Measurements from ENCODE around the gene C6orf47. TPM values are rescaled to one million over a fixed set of nuclear protein-coding genes. Genes with fewer than 3 reads are reported as not detected.

The C6orf47 gene
- polyA plus RNA-seq, 6 donors from 2014 or later, result 16.8 to 39.9 (median 28.4) TPM

DNA sequence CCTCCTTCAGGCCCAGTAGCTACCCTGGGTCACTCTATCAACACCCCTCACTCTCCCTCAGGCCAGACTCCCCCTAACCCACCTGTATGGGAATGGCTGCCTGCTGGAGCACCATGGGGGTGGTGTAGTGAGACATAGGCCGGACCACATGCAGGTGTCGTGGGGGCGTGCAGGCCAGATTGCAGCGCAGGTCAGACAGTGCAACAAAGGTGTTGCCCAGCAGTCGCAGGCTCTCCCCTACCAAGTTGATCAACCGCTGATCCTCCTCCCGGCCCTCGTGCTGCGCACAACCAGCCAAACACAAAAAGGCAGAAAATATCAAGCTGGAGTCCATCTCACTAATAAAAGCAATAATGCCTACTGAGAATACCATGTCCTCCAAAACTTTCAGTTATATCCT is 15.3 kb downstream of the C6orf47 start:
- peaks cover 9 to 16% (median 15%) of the 10 kb centered on the region in 3 donors for H3K4me1 Mint-ChIP-seq
- ATAC-seq (ENCODE audit: low read depth in 2 of 2) (no peak), DNase-seq (no peak)
- H3K4me3 Mint-ChIP-seq, result peak overlapping the region in 1 of 8 donors; percentile 32
- no peaks in the 10 kb centered on the region for H3K9me3 Mint-ChIP-seq
- no peaks in the 10 kb centered on the region for H3K27me3 Mint-ChIP-seq
- peak overlapping the region in 4 of 6 donors; percentile 26 to 70 (median 54) for H3K27ac Mint-ChIP-seq
- peaks cover 13 to 29% of the 10 kb centered on the region in 2 donors for H3K36me3 Mint-ChIP-seq

DNA sequence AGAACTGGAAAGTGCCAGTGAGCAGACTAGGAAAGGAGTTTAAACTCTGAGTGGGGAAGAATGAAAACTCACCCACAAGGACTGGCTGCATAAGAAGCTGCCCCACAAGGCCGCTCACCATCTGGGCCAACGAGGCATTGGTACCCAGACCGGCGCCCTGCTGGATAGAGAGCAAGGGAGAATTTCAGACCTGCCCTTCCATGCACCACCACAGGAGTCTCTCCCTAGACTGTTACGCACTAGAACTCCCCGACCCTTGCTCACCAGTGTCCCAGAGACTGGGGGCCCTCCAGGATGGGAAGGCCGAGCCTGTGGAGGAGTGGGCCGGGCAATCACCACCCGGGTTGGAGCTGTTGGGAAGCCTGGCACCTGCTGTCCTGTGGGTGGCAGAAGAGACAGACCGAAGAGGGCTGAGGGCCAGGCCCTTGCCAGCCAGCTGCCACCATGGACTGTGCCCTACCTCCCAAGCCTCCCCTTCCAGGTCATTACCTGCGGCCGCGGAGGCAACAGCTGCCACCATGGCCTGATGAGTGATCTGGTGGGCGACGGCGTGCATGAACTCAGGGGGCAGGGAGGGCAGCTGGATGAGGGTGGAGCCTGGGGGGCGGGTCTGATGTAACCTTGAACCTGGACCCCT is 16.6 kb downstream of the C6orf47 start:
- peaks cover 13 to 28% of the 10 kb centered on the region in 2 donors for H3K36me3 Mint-ChIP-seq

GRCh38 chr6:31642798-31643570 is 17.6 kb downstream of the C6orf47 start:
- peaks cover 13 to 28% of the 10 kb centered on the region in 2 donors for H3K36me3 Mint-ChIP-seq
- H3K27me3 Mint-ChIP-seq, result no peaks in the 10 kb centered on the region
- H3K9me3 Mint-ChIP-seq, result no peaks in the 10 kb centered on the region
- peaks cover 4 to 11% (median 5%) of the 10 kb centered on the region in 3 donors for H3K4me1 Mint-ChIP-seq
- peak overlapping the region in 1 of 6 donors; percentile 59 for H3K27ac Mint-ChIP-seq
- ATAC-seq (ENCODE audit: low read depth in 2 of 2), result no peak
- H3K4me3 Mint-ChIP-seq, result no peak overlapping the region
- no peak for DNase-seq

More for the DNA sequence above, 16.6 kb downstream of the C6orf47 start:
- ATAC-seq (ENCODE audit: low read depth in 2 of 2), result no peak
- Mint-ChIP-seq H3K27me3 (no peaks in the 10 kb centered on the region), H3K4me3 (no peak overlapping the region), H3K9me3 (no peaks in the 10 kb centered on the region), H3K27ac (peak overlapping the region in 2 of 6 donors; percentile 38 to 44), H3K4me1 (peaks cover 4 to 11% (median 5%) of the 10 kb centered on the region in 3 donors)
- DNase-seq, result no peak

GRCh38 chr6:31641370-31641769 is 19.2 kb downstream of the C6orf47 start:
- DNase-seq, result no peak
- peaks cover 13 to 28% of the 10 kb centered on the region in 2 donors for H3K36me3 Mint-ChIP-seq
- peak overlapping the region in 2 of 6 donors; percentile 51 to 64 for H3K27ac Mint-ChIP-seq

GRCh38 chr6:31640612-31641011 is 20.0 kb downstream of the C6orf47 start:
- H3K27ac Mint-ChIP-seq, result peak overlapping the region in 1 of 6 donors; percentile 4
- H3K36me3 Mint-ChIP-seq, result peaks cover 13 to 26% of the 10 kb centered on the region in 2 donors
- no peak for ATAC-seq (ENCODE audit: low read depth in 2 of 2)

More at GRCh38 chr6:31641370-31641769, 19.2 kb downstream of the C6orf47 start:
- Mint-ChIP-seq H3K27me3 (no peaks in the 10 kb centered on the region), H3K4me1 (peaks cover 4 to 11% (median 5%) of the 10 kb centered on the region in 3 donors), H3K9me3 (no peaks in the 10 kb centered on the region), H3K4me3 (no peak overlapping the region)
- ATAC-seq (ENCODE audit: low read depth in 2 of 2), result no peak

DNA sequence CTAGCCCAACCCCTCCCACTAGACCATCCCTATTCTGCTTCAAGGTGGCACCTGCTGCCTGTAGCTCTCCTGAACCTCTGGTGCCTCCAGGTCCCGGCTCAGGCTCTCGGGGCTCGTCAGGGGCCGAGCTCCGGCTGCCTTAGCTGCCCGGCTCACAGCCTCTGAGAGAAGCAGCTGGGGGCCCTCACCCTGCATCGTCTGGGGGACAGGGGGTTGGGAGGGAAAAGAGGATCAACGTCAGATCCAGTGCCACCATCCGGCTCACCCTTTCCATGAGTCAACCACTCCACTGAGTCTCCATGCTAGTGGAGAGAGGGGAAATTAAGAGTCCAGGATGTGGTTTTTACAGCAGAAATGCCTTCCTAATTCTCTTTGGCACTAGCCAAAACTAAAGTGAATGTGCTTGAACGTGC is 21.1 kb downstream of the C6orf47 start:
- ATAC-seq (ENCODE audit: low read depth in 2 of 2) (no peak), DNase-seq (no peak)
- Mint-ChIP-seq H3K27ac (no peak overlapping the region), H3K9me3 (no peaks in the 10 kb centered on the region), H3K4me3 (no peak overlapping the region), H3K36me3 (peaks cover 11 to 17% of the 10 kb centered on the region in 2 donors), H3K27me3 (no peaks in the 10 kb centered on the region), H3K4me1 (no peaks in the 10 kb centered on the region)

More at GRCh38 chr6:31640612-31641011, 20.0 kb downstream of the C6orf47 start:
- Mint-ChIP-seq H3K4me3 (no peak overlapping the region), H3K27me3 (no peaks in the 10 kb centered on the region), H3K9me3 (no peaks in the 10 kb centered on the region), H3K4me1 (peaks cover 4 to 11% (median 5%) of the 10 kb centered on the region in 3 donors)
- no peak for DNase-seq

- peaks cover 11 to 20% of the 10 kb centered on the region in 2 donors for H3K36me3 Mint-ChIP-seq
- H3K27me3 Mint-ChIP-seq, result no peaks in the 10 kb centered on the region
- no peak overlapping the region for H3K4me3 Mint-ChIP-seq
- peaks cover 0 to 3% (median 0%) of the 10 kb centered on the region in 3 donors for H3K4me1 Mint-ChIP-seq
- no peaks in the 10 kb centered on the region for H3K9me3 Mint-ChIP-seq
- DNase-seq, result no peak
- peak overlapping the region in 2 of 6 donors; percentile 61 to 78 for H3K27ac Mint-ChIP-seq
- no peak for ATAC-seq (ENCODE audit: low read depth in 2 of 2)
These were observed 21.5 kb downstream of the C6orf47 start for GRCh38 chr6:31639043-31639442.

GRCh38 chr6:31636698-31637596 is 23.6 kb downstream of the C6orf47 start:
- Mint-ChIP-seq H3K27ac (peak overlapping the region in 2 of 6 donors; percentile 9 to 82), H3K9me3 (no peaks in the 10 kb centered on the region), H3K36me3 (peaks cover 11 to 25% of the 10 kb centered on the region in 2 donors), H3K4me3 (peak overlapping the region in 1 of 8 donors; percentile 40), H3K27me3 (no peaks in the 10 kb centered on the region), H3K4me1 (peaks cover 0 to 5% (median 0%) of the 10 kb centered on the region in 3 donors)
- no peak for DNase-seq
- no peak for ATAC-seq (ENCODE audit: low read depth in 2 of 2)

GRCh38 chr6:31634969-31635575 is 25.5 kb downstream of the C6orf47 start:
- no peaks in the 10 kb centered on the region for H3K9me3 Mint-ChIP-seq
- peaks cover 0 to 5% (median 0%) of the 10 kb centered on the region in 3 donors for H3K4me1 Mint-ChIP-seq
- DNase-seq (no peak), ATAC-seq (ENCODE audit: low read depth in 2 of 2) (no peak)
- H3K27ac Mint-ChIP-seq, result peak overlapping the region in 1 of 6 donors; percentile 38
- peaks cover 7 to 26% of the 10 kb centered on the region in 2 donors for H3K36me3 Mint-ChIP-seq
- H3K4me3 Mint-ChIP-seq, result peak overlapping the region in 1 of 8 donors; percentile 16
- H3K27me3 Mint-ChIP-seq, result no peaks in the 10 kb centered on the region

GRCh38 chr6:31634131-31634530 is 26.4 kb downstream of the C6orf47 start:
- no peaks in the 10 kb centered on the region for H3K27me3 Mint-ChIP-seq
- peaks cover 8 to 27% of the 10 kb centered on the region in 2 donors for H3K36me3 Mint-ChIP-seq
- H3K27ac Mint-ChIP-seq, result peak overlapping the region in 2 of 6 donors; percentile 7 to 67
- peaks cover 0 to 5% (median 0%) of the 10 kb centered on the region in 3 donors for H3K4me1 Mint-ChIP-seq
- ATAC-seq (ENCODE audit: low read depth in 2 of 2), result no peak
- H3K4me3 Mint-ChIP-seq, result no peak overlapping the region
- DNase-seq, result no peak
- no peaks in the 10 kb centered on the region for H3K9me3 Mint-ChIP-seq

- peaks cover 0 to 5% (median 0%) of the 10 kb centered on the region in 3 donors for H3K4me1 Mint-ChIP-seq
- H3K36me3 Mint-ChIP-seq, result peaks cover 8 to 29% of the 10 kb centered on the region in 2 donors
- no peaks in the 10 kb centered on the region for H3K27me3 Mint-ChIP-seq
- DNase-seq (no peak), ATAC-seq (ENCODE audit: low read depth in 2 of 2) (no peak)
- H3K9me3 Mint-ChIP-seq, result no peaks in the 10 kb centered on the region
- no peak overlapping the region for H3K27ac Mint-ChIP-seq
- no peak overlapping the region for H3K4me3 Mint-ChIP-seq
These were observed 27.1 kb downstream of the C6orf47 start for GRCh38 chr6:31633447-31633846.

GRCh38 chr6:31632279-31632946 is 28.2 kb downstream of the C6orf47 start:
- peak overlapping the region in 1 of 6 donors; percentile 39 for H3K27ac Mint-ChIP-seq
- no peaks in the 10 kb centered on the region for H3K27me3 Mint-ChIP-seq
- peaks cover 16 to 38% of the 10 kb centered on the region in 2 donors for H3K36me3 Mint-ChIP-seq
- DNase-seq, result no peak
- no peaks in the 10 kb centered on the region for H3K9me3 Mint-ChIP-seq
- peak overlapping the region in 1 of 8 donors; percentile 52 for H3K4me3 Mint-ChIP-seq
- peaks cover 0 to 10% (median 7%) of the 10 kb centered on the region in 3 donors for H3K4me1 Mint-ChIP-seq
- no peak for ATAC-seq (ENCODE audit: low read depth in 2 of 2)
